ENCODE data around the gene APOE. TPM values are rescaled to one million over a fixed set of nuclear protein-coding genes. Genes with fewer than 3 reads are reported as not detected.

Gene APOE
- total and polyA plus RNA-seq, 2 of the 13 experiments (the other 11 are each of a cell fraction or from before 2014, with no cell fraction given) = 1,328 to 1,470 TPM

DNA sequence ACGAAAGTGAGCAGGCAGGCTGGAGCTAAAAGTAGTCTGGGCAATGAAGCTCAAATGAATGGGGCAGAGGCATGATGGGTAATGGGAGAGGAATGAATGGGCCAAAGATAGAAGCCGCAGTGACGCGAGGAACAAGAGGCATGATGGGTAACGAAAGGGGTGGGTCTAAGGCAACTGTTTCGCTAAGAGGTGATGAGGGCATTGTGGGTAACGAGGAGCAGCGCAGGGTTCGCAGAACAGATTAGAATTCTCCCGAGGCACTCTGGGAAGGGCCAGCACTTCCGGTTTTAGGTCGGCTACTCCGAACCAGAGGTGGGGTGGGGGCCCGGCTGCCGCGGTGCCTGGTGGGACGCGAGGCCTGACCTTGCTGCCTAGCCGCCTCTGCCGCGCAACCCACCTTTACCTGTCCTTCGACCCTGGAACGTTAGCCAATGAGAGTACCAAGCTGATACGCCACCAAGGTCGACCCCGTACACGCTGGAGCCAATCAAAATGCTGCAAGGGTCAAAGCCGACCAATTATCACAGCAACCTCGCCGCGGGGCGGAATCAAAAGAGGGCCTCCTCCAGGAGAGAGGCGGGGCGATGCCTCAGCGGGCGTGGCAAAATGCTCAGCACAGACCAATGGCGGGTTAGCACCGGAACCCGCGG is 15.1 kb upstream of the APOE start (continued):
- TF ChIP-seq CENPX (CRISPR knock-in tag; IDR thresholded peaks at IDR 0.05) = no peak
- TF ChIP-seq ZNF24 (IDR thresholded peaks at IDR 0.05) = no peak
- TF ChIP-seq HOXA3 (CRISPR knock-in tag; IDR thresholded peaks at IDR 0.05) = peak; percentile 92
- no peak for TF ChIP-seq ZNF552 (CRISPR knock-in tag; IDR thresholded peaks at IDR 0.05; ENCODE audit: borderline replicate concordance)
- TF ChIP-seq ZNF343 (CRISPR knock-in tag; IDR thresholded peaks at IDR 0.05) = no peak
- TF ChIP-seq XRCC5 (optimal IDR thresholded peaks at IDR 0.05; ENCODE audit: low read length) = peak; percentile 86
- TF ChIP-seq, protein P1, sequence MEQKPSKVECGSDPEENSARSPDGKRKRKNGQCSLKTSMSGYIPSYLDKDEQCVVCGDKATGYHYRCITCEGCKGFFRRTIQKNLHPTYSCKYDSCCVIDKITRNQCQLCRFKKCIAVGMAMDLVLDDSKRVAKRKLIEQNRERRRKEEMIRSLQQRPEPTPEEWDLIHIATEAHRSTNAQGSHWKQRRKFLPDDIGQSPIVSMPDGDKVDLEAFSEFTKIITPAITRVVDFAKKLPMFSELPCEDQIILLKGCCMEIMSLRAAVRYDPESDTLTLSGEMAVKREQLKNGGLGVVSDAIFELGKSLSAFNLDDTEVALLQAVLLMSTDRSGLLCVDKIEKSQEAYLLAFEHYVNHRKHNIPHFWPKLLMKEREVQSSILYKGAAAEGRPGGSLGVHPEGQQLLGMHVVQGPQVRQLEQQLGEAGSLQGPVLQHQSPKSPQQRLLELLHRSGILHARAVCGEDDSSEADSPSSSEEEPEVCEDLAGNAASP (CRISPR knock-in tag; IDR thresholded peaks at IDR 0.05; ENCODE audit: borderline replicate concordance) = 0 out of 2 replicates have a peak, but pooled peaks have one; percentile 8
- TF ChIP-seq ZNF543 (CRISPR knock-in tag; IDR thresholded peaks at IDR 0.05) = no peak
- TF ChIP-seq ZNF446 (CRISPR knock-in tag; IDR thresholded peaks at IDR 0.05) = no peak
- TF ChIP-seq BORCS8-MEF2B (CRISPR knock-in tag; IDR thresholded peaks at IDR 0.05) = no peak
- no peak for TF ChIP-seq ZNF879 (CRISPR knock-in tag; IDR thresholded peaks at IDR 0.05)
- TF ChIP-seq ZSCAN9 (CRISPR knock-in tag; IDR thresholded peaks at IDR 0.05; ENCODE audit: borderline replicate concordance) = peak; percentile 23; the same call in 1 of the 2 replicates
- no peak for TF ChIP-seq U2AF2 (IDR thresholded peaks at IDR 0.05; ENCODE audit: low read depth, low read length)
- no peak for TF ChIP-seq ZNF34 (CRISPR knock-in tag; IDR thresholded peaks at IDR 0.05; ENCODE audit: borderline replicate concordance)
- TF ChIP-seq KMT2A (CRISPR knock-in tag; IDR thresholded peaks at IDR 0.05) = 0 out of 2 replicates have a peak, but pooled peaks have one; percentile 48
- TF ChIP-seq TCF12 (IDR thresholded peaks at IDR 0.05) = no peak
- no peak for TF ChIP-seq TCF12 (CRISPR knock-in tag; IDR thresholded peaks at IDR 0.05)
- TF ChIP-seq ZNF101 (CRISPR knock-in tag; IDR thresholded peaks at IDR 0.05; ENCODE audit: borderline replicate concordance, low read depth) = no peak
- no peak for TF ChIP-seq ZNF670 (CRISPR knock-in tag; IDR thresholded peaks at IDR 0.05; ENCODE audit: borderline replicate concordance)
- no peak for TF ChIP-seq JARID2 (CRISPR knock-in tag; IDR thresholded peaks at IDR 0.05; ENCODE audit: insufficient replicate concordance)
- TF ChIP-seq, protein P2, sequence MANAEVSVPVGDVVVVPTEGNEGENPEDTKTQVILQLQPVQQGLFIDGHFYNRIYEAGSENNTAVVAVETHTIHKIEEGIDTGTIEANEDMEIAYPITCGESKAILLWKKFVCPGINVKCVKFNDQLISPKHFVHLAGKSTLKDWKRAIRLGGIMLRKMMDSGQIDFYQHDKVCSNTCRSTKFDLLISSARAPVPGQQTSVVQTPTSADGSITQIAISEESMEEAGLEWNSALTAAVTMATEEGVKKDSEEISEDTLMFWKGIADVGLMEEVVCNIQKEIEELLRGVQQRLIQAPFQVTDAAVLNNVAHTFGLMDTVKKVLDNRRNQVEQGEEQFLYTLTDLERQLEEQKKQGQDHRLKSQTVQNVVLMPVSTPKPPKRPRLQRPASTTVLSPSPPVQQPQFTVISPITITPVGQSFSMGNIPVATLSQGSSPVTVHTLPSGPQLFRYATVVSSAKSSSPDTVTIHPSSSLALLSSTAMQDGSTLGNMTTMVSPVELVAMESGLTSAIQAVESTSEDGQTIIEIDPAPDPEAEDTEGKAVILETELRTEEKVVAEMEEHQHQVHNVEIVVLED (CRISPR knock-in tag; IDR thresholded peaks at IDR 0.05; ENCODE audit: borderline replicate concordance) = peak; percentile 83
- no peak; the same call in 1 of the 2 replicates for TF ChIP-seq SOX5 (CRISPR knock-in tag; IDR thresholded peaks at IDR 0.05; ENCODE audit: borderline replicate concordance)
- TF ChIP-seq ZSCAN21 (CRISPR knock-in tag; IDR thresholded peaks at IDR 0.05; ENCODE audit: borderline replicate concordance) = no peak
- TF ChIP-seq, protein P3, sequence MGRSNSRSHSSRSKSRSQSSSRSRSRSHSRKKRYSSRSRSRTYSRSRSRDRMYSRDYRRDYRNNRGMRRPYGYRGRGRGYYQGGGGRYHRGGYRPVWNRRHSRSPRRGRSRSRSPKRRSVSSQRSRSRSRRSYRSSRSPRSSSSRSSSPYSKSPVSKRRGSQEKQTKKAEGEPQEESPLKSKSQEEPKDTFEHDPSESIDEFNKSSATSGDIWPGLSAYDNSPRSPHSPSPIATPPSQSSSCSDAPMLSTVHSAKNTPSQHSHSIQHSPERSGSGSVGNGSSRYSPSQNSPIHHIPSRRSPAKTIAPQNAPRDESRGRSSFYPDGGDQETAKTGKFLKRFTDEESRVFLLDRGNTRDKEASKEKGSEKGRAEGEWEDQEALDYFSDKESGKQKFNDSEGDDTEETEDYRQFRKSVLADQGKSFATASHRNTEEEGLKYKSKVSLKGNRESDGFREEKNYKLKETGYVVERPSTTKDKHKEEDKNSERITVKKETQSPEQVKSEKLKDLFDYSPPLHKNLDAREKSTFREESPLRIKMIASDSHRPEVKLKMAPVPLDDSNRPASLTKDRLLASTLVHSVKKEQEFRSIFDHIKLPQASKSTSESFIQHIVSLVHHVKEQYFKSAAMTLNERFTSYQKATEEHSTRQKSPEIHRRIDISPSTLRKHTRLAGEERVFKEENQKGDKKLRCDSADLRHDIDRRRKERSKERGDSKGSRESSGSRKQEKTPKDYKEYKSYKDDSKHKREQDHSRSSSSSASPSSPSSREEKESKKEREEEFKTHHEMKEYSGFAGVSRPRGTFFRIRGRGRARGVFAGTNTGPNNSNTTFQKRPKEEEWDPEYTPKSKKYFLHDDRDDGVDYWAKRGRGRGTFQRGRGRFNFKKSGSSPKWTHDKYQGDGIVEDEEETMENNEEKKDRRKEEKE (IDR thresholded peaks at IDR 0.05) = no peak
- no peak for TF ChIP-seq ZNF564 (CRISPR knock-in tag; IDR thresholded peaks at IDR 0.05)
- TF ChIP-seq ZMYM3 (CRISPR knock-in tag; IDR thresholded peaks at IDR 0.05) = no peak
- no peak for TF ChIP-seq GTF3A (CRISPR knock-in tag; conservative IDR thresholded peaks at IDR 0.05)

Measured in HepG2 (cell line).